Endothelial cell of umbilical vein (primary cell): Measurements from ENCODE around the gene UBE3D.

Experiments used
- EZH2 ChIP-seq: IDR thresholded peaks from 2 replicates; pipeline ENCODE4 v1.6.1; 2012; ENCODE audit warnings: borderline replicate concordance, low read depth, mild to moderate bottlenecking, moderate library complexity, low read length, inconsistent platforms; ENCODE audit not compliant: severe bottlenecking
- FOS ChIP-seq: IDR thresholded peaks from 2 replicates; pipeline ENCODE4 v1.6.1; 2011; ENCODE audit warnings: mild to moderate bottlenecking, low read length, moderate library complexity, borderline replicate concordance; ENCODE audit not compliant: insufficient read depth
- JUN ChIP-seq: IDR thresholded peaks from 2 replicates; pipeline ENCODE4 v1.6.1; 2011; ENCODE audit warnings: borderline replicate concordance, low read depth; ENCODE audit not compliant: insufficient read length, insufficient read depth
- MYC ChIP-seq: IDR thresholded peaks from one replicate; pipeline ENCODE4 v1.6.1; 2011; ENCODE audit warnings: mild to moderate bottlenecking, low read depth, low read length
- POLR2A ChIP-seq: IDR thresholded peaks from 2 replicates; pipeline ENCODE4 v1.6.1; 2012; ENCODE audit warnings: low read depth, mild to moderate bottlenecking, control low read depth, low read length
- TF ChIP-seq, protein P1 (sequence below), 2 donors: IDR thresholded peaks; 1 replicate in 1 of 2; 2 replicates in 1 of 2; pipeline ENCODE4 v1.5.1; 2011; ENCODE audit warnings: low read length in 2 of 2, mild to moderate bottlenecking in 2 of 2, moderate library complexity in 2 of 2, control low read depth in 1 of 2, inconsistent platforms in 1 of 2, low read depth in 1 of 2; ENCODE audit not compliant: insufficient read depth in 1 of 2; ENCODE audit errors: extremely low read depth in 1 of 2

DNA sequence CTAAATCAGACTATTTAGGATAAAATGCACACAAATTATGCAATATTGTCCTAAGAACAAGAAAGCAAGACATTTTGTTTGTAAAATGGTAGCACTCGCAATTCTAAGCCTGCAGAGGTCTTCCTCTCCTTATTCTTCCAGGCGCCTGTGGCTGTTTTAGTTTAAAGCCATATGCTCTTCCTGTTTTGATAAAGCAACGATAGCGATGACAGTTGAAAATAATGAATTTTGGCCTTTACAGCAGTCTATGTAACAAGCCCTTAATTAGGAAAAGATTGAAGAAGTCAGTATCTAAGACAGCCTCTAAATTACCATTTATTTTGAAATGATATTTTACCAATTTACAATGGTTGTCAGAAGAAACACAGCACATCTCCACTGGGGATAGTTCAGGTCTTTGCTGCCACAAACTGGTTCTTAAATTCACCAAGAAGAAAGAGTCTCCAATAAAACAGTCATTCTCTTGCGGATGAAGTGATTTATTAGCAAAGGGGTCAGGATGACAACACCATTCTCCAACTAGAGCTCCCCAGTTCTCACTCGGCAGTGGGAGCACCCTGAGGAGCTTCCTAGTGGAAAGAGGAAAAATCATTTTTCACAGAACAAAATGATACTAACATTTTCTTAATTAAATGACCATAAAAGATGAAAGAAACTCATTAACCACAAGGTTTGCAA lies 21.4 kb downstream of the UBE3D start:
- TF ChIP-seq, protein P1, sequence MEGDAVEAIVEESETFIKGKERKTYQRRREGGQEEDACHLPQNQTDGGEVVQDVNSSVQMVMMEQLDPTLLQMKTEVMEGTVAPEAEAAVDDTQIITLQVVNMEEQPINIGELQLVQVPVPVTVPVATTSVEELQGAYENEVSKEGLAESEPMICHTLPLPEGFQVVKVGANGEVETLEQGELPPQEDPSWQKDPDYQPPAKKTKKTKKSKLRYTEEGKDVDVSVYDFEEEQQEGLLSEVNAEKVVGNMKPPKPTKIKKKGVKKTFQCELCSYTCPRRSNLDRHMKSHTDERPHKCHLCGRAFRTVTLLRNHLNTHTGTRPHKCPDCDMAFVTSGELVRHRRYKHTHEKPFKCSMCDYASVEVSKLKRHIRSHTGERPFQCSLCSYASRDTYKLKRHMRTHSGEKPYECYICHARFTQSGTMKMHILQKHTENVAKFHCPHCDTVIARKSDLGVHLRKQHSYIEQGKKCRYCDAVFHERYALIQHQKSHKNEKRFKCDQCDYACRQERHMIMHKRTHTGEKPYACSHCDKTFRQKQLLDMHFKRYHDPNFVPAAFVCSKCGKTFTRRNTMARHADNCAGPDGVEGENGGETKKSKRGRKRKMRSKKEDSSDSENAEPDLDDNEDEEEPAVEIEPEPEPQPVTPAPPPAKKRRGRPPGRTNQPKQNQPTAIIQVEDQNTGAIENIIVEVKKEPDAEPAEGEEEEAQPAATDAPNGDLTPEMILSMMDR (IDR thresholded peaks at IDR 0.05; ENCODE audit: extremely low read depth in 1 of 2, insufficient read depth in 1 of 2, low read depth in 1 of 2, low read length in 2 of 2) = no peak
- no peak for TF ChIP-seq JUN
- no peak for TF ChIP-seq FOS
- no peak for TF ChIP-seq MYC
- no peak for TF ChIP-seq EZH2
- TF ChIP-seq POLR2A = no peak
